Heart right ventricle (tissue), 16 donors: Measurements from ENCODE around the gene NFE2. TPM values are rescaled to one million over a fixed set of nuclear protein-coding genes. Genes with fewer than 3 reads are reported as not detected.
A peak's percentile ranks its signal among the peaks of the same experiment; 100 is the strongest.
"Not testable (repeated sequence)": the region's sequence is repeated elsewhere in the genome, so short reads cannot be mapped to it uniquely, and the experiment has no call there.

Experiments
- ATAC-seq, 8 donors: fragments of 200-7000 bp; cut with Tn5 transposase; one replicate each; pipeline ENCODE4 v1.9.1; 2020; ENCODE audit warnings: mild to moderate bottlenecking in 8 of 8, moderate library complexity in 8 of 8, moderate number of reproducible peaks in 1 of 8
- DNase-seq, 2 donors: peaks; one replicate each; pipeline ENCODE4 v3.0.0-alpha.2; 2020
- H3K27ac ChIP-seq, 10 donors: fragments of 200-600 bp; sonication (generic) in 2 of 10; one replicate each; pipeline versions ENCODE4 v1.5.0 to v1.8.0; 2020 to 2022; ENCODE audit warnings: mild to moderate bottlenecking in 3 of 10
- H3K27me3 ChIP-seq, 7 donors: fragments of 200-600 bp; one replicate each; pipeline ENCODE4 v1.8.0; 2021 to 2022; ENCODE audit warnings: mild to moderate bottlenecking in 2 of 7
- H3K36me3 ChIP-seq, 9 donors: fragments of 200-600 bp; sonication (generic) in 1 of 9; one replicate each; pipeline versions ENCODE4 v1.5.0 to v1.8.0; 2020 to 2022; ENCODE audit warnings: mild to moderate bottlenecking in 2 of 9
- H3K4me1 ChIP-seq, 9 donors: fragments of 200-600 bp; sonication (generic) in 1 of 9; one replicate each; pipeline versions ENCODE4 v1.5.0 to v1.8.0; 2020 to 2022; ENCODE audit warnings: mild to moderate bottlenecking in 4 of 9
- H3K4me3 ChIP-seq, 10 donors: fragments of 200-600 bp; sonication (generic) in 2 of 10; one replicate each; pipeline versions ENCODE4 v1.5.0 to v1.8.0; 2020 to 2022; ENCODE audit warnings: mild to moderate bottlenecking in 7 of 10, moderate library complexity in 2 of 10
- H3K9me3 ChIP-seq, 11 donors: fragments of 200-600 bp in 10 of 11; sonication (generic) in 2 of 11; one replicate each; pipeline versions ENCODE4 v1.5.0 to v1.8.0; 2013 to 2022; ENCODE audit warnings: mild to moderate bottlenecking in 2 of 11, control low read depth in 1 of 11, moderate library complexity in 1 of 11
- CTCF ChIP-seq, 9 donors: fragments of 200-600 bp; sonication (generic) in 2 of 9; IDR thresholded peaks; one replicate each; pipeline versions ENCODE4 v1.5.0 to v1.8.0; 2021 to 2022; ENCODE audit warnings: antibody characterized with exemption in 9 of 9, mild to moderate bottlenecking in 5 of 9, moderate library complexity in 1 of 9
- WGBS, 2 donors: extraction: QIAGEN DNeasy Blood & Tissue Kit; methylation state at CpG; one replicate each; pipeline ENCODE4 v1.1.7; 2013; ENCODE audit warnings: inconsistent platforms in 1 of 2; 5-methylcytosine and 5-hydroxymethylcytosine counted together
- intact Hi-C, 10 donors: fragments of 100-400 bp; cut with DNase I; formaldehyde crosslinking; loops; one replicate each; pipeline versions ENCODE4 v1.11.1 to v1.14.2; 2022
- polyA plus RNA-seq, 2 donors: library from polyadenylated mRNA; stranded (reverse); fragments of 200-250 nt; gene quantifications; one replicate each; pipeline ENCODE4 v1.2.3, GENCODE V29; 2013
- total RNA-seq, 10 donors: library from RNA; stranded (reverse); fragmentation: NEBNext Ultra II Directional in 3 of 10; extraction: Animal tissue kit (Norgen Biotek cat#: 25700) in 3 of 10; gene quantifications; one replicate each; pipeline versions ENCODE4 v1.2.1 to v1.2.4, GENCODE V29; 2021 to 2023
- donor health status: Arrhythmogenic right ventricular cardiomyopathy.
- donor health status: ischemic (EF 13 %, LVEDD 7.1; RV severe dilation, severe dysfunction).
- donor health status: healthy with polysubstance abuse.
- donor health status: DM: no; HTN: yes; CAD: no.
- donor health status: DM: no; HTN: no; CAD: no.
- donor health status: ischemic (EF 25% LVEDD 6.9; RV normal size, moderate dysfunction).
- donor health status: ischemic (EF 25% LVEDD 5.7; RV mildly dilated, moderate dysfunction).
- donor health status: healthy.
- donor health status: DM: yes; HTN: yes; CAD: no.
- donor health status: Ischemic cardiomyopathy.
- donor health status: ischemic (EF 35%, LVEDD 5.7; RV mildly dilated, moderate dysfunction).
- donor health status: nonischemic (EF 11% LVEDD 7.7; RV severe dilation, severe dysfunction).
- donor health status: DM: yes; HTN: yes; CAD: no.
- donor health status: PGD.
- donor health status: ischemic (EF 29% LVEDD 5.4; RV normal size, mild dysfunction).
- donor health status: nonischemic (EF 23%, LVEDD 6.1; RV moderate dilation, normal function).

The NFE2 gene
- total and polyA plus RNA-seq, 12 donors: 0.17 to 1.4 (median 0.50) TPM; not detected in 2

- peak in 4 of 8 donors; percentile 28 to 54 (median 38) for ATAC-seq
- Histone ChIP-seq H3K36me3 (peaks cover 0 to 85% (median 53%) of the 10 kb centered on the region in 9 donors), H3K27ac (peak overlapping the region in 3 of 10 donors; percentile 6 to 37 (median 23)), H3K4me3 (no peak overlapping the region), H3K4me1 (peaks cover 18 to 79% (median 56%) of the 10 kb centered on the region in 9 donors), H3K27me3 (no peaks in the 10 kb centered on the region), H3K9me3 (no peaks in the 10 kb centered on the region)
- TF ChIP-seq CTCF (IDR thresholded peaks at IDR 0.05): no peak
- DNase-seq: no peak
- intact Hi-C loops: loop anchor here in 2 of 10 donors (5.0 to 10.0 kb wide), 3 partner anchors 34 to 78 kb away; partner anchors contain the start of gene GPR84 (in 1 of the 2)
- WGBS, 2 donors: 42 to 57% methylated on average over 12 of the region's 12 CpGs
Observed at GRCh38 chr12:54286042-54287030, 14.5 kb downstream of the NFE2 start.

GRCh38 chr12:54285150-54286041 lies 15.4 kb downstream of the NFE2 start:
- no peak for DNase-seq
- peaks cover 18 to 79% (median 59%) of the 10 kb centered on the region in 9 donors for H3K4me1 ChIP-seq
- H3K4me3 ChIP-seq: peak overlapping the region in 2 of 10 donors; percentile 5 to 14
- WGBS, 2 donors: 34 to 45% methylated on average over 5 of the region's 5 CpGs
- H3K27ac ChIP-seq: peak overlapping the region in 2 of 10 donors; percentile 11 to 37
- no peak for ATAC-seq
- TF ChIP-seq CTCF (IDR thresholded peaks at IDR 0.05): peak in 7 of 9 donors; percentile 10 to 35 (median 21)
- peaks cover 0 to 86% (median 53%) of the 10 kb centered on the region in 9 donors for H3K36me3 ChIP-seq
- H3K9me3 ChIP-seq: no peaks in the 10 kb centered on the region
- H3K27me3 ChIP-seq: no peaks in the 10 kb centered on the region
- intact Hi-C loops: loop anchor here in 2 of 10 donors (5.0 to 10.0 kb wide), 3 partner anchors 33 to 79 kb away; partner anchors contain the start of gene GPR84 (in 1 of the 2)

- peaks cover 0 to 80% (median 53%) of the 10 kb centered on the region in 9 donors for H3K36me3 ChIP-seq
- 52 to 59% methylated on average over 1 of the region's 2 CpGs for WGBS, 2 donors
- H3K27ac ChIP-seq, H3K27me3 ChIP-seq, ATAC-seq, H3K9me3 ChIP-seq, DNase-seq: not testable (repeated sequence)
- H3K4me1 ChIP-seq: peaks cover 18 to 77% (median 59%) of the 10 kb centered on the region in 9 donors
- intact Hi-C loops: loop anchor here in 4 of 10 donors (5.0 to 10.0 kb wide), 4 partner anchors 38 to 83 kb away; partner anchors contain the start of gene GPR84 (in 1 of the 4)
- H3K4me3 ChIP-seq: peak overlapping the region in 5 of 10 donors; percentile 2 to 73 (median 12)
Observed at GRCh38 chr12:54284070-54284780, 16.6 kb downstream of the NFE2 start.
